HG03457 (cell line): ENCODE results near the gene ST6GALNAC6.

Experiments used
- ATAC-seq: cut with Tn5 transposase; IDR thresholded peaks from one replicate; pipeline ENCODE4 v1.9.1; 2021; ENCODE audit warnings: moderate number of reproducible peaks; ENCODE audit not compliant: unreplicated experiment

The ST6GALNAC6 gene

DNA sequence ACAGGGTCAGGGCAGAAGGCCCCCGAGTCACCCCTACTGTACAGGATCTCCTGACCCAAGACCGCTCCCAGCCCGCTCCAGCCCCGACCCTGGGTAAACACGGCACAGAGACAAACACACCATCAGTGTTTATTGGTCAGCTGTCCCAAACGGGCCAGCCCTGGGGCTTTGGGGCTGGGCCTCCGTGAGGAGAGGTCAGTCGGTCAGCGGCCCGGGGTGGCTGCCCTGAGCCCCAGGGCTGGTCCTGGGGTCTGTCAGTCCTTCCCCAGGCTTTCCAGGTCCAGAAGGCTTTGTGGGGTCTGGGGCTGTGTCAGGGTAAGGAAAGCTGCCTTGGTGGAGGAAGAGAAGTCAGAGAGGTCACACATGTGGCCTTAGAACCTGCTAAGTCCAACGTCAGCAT is 35.6 kb upstream of the ST6GALNAC6 start:
- no peak for ATAC-seq

DNA sequence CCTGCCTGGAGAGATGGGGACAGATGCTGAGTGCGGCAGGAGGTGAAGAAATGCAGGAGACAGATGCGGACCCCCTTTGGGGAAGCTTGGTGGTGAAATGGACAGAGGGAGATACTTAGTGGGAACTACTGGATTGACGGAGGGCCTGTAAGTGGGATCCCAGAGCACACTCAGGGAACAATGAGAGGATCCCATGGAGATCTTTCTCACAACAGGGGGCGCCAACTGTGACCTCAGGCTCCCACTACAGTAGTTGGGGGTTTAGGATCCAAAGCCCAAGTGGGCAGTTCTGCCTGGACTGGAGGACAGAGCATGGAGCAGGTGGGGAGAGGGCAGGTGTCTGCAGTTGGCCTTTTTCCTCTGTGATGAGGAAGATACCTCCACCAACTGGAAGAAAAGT is 34.8 kb upstream of the ST6GALNAC6 start:
- no peak for ATAC-seq

DNA sequence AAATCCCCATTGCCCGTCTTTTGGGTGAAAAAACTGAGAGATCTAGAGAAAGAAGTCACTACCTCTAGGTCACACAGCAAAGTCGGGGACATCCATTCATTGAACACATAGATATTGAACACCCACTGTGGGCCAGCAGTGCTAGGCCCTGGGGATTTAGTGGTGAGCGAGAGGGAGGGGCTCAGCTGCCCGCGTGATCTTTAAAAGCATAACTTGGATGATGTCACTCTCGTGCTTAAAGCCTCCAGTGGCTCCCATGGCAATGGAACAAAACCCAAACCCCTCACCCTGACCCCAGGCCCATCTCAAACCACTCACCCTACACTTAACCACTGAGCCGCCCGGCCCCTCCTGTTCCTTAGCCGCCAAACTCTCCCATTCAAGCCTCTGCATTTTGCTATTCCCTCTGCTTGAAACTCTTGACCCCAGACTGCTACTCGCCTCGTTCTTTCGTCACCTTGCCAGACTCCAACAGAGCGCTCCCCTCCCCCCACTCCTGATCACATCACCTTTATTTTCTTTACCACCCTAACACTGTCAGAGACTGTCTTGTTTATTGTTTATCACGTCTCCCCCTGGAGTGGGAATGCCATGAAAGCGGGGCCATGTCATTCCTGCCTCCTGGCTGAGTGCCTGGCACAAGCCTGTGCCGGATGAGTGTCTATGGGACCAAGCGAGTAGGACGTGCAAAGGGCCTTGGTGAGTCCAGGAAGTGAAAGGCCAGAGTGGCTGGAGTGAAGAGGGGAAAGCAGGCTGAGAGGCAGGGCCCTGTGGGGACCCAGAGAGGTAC is 31.9 kb upstream of the ST6GALNAC6 start:
- peak; percentile 27 for ATAC-seq

DNA sequence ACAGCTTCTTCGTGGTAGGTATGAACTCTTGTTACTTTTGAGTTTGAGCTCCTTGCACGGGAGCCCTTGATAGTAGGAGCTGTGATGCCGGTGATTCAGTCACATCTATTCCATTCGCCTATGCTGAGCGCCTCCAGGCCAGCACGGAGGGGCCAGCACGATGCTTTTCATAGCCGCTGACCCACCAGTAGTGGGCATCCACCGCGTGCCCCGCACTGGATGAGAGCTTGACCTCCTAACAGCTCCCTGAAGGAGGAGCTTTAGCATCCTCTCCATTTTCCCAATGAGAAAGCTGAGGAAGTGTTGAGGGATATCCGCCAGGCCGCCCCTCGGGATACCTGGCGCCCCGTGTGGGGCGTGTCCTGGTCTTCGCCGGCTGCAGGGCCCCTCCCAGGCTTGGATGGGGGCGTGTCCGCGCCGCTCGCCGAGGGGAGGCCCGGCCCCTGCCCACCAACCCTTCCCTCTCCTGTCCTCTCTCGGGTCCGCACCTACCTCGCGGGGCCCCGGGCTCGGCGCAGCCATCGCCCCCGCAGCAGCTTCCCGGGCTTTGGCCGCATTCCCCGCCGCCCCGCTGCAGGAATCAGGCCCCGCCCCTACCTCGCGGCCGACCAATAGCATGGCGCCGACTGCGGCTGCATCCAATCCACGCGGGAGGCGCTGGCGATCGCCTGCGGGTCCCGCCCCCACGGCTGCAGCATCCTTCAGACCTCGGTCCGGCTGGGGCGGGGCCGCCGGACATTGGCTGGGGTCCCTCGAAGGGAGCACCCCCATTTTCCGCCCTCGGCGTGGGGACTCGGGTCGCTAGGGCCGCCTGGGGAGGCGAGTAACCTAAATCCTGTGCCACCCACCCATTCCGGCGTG is 31.1 kb upstream of the ST6GALNAC6 start, which contains the start of gene PIP5KL1:
Gene PIP5KL1 (minus strand): TSS at position 547 of the 861 bp plus-strand sequence. CDS start 25 bp downstream, at position 522.
- ATAC-seq: peak; percentile 52

DNA sequence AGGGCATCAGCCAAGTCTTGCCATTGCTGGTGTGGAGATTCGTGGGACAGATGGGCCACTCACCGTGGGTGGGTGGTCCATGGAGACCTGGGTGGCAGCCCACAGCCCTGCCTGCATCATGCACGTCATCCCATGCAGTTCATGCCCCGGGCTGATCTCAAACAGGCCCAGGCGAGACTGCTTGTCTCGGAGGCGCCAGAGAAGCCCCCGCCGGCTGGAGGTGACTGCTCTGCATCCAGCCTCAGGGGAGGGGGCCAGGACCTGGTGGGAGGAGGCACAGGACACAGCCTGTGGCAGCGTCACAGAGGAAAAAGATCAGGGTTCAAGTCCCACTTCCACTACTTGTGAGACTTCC is 30.2 kb upstream of the ST6GALNAC6 start:
- no peak for ATAC-seq

DNA sequence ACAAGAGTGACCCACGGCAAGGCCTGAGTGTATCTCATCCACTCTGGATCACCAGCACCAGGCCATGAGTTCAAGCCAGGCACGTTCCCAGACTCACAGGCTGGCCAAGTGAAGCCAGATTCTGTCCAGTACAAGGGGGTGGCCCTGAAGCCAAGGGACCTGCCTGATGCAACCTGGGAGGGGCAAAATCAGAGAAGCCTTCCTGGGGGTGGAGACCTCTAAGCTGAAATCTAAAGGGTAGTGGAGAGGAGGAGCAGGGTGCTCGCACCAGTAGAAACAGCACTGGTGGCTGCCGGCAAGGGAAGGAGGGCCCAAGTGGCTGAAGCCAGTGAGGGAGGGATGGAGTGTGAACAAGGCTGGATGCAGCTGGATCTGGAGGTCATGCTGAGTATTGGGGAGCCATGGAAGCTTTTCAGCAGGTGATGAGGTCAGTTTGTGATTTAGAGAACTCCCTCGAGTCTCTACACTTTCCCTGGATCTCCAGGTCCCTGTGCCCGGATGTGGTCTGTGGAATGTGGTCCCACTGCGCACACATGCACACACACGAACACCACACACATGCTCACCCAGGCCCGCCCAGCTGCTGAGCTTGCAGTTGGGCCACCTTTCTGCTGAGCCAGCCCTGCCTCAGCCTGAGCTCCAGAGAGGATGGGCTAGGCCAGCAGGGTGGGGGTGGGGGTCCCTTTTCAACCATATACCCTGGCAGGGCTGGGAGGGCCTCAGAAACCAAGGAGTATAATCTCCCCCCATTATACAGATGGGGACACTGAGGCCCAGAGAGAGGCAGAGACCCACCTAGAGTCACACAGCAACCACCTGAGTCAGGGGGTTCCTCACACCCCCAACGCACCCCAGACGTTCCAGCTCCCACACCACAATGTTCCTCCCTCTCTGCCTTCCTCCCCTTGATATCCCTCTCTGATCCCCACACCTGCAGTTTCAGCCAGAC is 29.5 kb upstream of the ST6GALNAC6 start:
- ATAC-seq: no peak

DNA sequence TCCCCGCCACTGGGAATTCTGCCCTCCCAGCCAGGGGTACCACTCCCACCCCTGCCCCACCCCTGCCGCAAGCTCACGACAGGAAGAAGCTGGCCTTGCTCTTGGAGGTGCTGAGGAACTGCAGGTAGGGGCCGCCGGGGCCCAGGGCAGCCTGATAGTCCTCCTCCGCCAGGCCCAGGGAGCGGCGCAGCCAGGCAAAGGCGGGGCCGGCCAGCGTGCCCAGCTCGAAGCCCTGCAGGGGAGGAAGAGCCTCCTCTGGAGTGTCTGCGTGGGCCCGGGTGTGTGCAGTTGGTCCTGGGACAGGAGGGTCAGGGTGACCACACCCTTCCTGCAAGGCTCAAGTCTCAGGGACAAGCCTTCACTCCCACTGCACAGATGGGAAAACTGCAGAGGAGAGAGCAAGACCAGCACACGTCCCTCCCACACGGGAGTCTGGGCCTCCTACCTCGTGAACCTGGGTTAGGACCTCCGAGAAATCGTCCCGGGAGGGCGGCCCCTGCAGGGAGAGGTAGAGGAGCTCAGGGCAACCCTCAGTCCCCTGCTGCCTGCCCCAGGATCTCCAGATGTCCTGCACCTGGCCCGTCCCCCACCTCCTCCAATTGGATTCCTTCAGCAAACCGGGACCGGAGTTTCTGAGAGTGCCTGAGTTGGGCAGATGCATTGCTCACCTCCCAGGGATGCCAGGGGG is 28.7 kb upstream of the ST6GALNAC6 start:
- no peak for ATAC-seq

DNA sequence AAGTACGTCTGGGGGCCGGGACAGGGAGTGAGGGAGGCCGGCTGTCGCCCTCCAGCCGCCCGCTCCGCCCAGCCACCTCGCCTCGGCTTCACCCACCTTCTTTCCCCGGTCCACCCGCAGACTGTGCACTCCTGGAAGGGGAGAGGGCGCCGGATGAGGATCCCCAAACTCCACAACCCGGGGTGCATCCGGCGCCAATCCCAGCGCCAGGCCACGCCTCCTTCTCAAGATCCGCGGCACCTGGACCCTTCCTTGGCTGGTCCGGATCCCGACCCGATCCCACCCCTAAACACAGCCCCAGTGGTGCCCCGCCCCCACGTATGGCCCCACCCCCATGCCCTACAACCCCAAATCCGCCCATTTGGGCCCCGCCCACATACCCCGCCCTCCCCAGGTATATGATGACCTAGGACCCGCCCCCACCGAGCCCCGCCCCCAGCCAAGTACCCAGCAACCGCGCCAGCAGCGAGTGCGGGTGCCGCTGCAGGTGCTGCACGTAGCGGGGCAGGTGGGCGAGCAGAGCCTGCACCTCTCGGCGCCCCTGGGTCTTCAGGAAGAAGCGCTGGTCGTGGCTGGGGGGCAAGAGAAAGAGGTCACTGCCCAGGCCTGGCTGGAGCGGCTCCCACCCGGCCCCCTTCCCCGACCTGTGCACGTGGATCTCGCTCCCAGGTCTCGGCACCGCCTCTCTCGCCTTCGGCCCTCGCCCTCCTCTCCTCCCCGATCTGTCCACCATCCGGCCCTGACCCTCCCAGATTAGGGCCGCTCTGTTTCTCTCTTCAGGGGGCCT is 28.0 kb upstream of the ST6GALNAC6 start:
- no peak for ATAC-seq

DNA sequence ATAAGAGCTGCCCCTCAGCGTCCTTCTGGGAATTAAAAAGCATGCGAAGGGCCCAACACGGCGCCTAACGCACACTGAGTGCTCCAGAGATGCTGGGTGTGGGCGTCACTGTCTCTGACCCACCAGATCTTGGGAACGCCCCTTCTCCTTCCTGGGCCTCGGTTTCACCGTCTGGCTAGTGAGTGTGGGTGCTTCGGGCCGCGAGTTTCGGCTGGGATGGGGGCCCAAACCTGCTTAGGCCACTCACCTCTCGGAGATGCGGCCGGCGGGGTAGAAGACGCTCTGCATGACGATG is 27.4 kb upstream of the ST6GALNAC6 start:
- ATAC-seq: no peak

DNA sequence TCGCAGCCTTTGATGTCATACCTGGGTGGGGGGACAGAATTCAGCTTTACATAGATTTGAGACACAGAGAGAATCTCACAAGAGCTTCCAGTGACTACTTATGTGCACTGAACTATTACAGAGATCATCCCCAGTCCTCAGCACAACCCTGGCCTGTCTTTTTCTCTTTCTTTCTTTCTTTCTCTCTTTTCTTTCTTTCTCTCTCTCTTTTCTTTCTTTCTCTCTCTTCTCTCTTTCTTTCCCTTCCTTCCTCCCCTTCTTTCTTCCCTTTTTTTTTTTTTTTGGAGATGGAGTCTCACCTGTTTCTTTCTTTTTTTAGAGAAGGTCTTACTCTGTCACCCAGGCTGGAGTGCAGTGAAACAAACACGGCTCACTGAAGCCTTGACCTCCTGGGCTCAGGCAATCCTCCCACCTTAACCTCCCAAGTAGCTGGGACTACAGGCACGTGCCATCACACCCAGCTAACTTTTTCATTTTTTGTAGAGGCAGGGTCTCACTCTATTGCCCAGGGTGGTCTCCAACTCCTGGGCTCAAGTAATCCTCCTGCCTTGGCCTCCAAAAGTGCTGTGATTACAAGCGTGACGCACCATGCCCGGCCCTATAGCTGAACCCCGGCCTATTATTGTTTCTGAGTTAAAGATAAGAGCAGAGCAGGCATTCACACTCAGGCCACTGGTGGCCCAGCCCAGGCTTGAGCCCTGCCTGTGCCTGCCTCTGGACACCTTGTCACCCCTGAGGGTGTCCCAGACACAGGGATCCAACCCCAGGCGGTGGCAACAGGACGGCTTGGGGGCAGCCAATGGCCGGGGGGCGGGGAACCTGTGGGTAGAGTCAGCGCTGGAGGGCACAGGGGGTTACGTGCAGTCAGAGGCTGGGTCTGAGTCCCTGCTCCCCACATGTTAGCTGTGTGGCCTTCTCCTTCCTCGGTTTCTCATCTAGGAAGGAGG is 26.8 kb upstream of the ST6GALNAC6 start:
- no peak for ATAC-seq

DNA sequence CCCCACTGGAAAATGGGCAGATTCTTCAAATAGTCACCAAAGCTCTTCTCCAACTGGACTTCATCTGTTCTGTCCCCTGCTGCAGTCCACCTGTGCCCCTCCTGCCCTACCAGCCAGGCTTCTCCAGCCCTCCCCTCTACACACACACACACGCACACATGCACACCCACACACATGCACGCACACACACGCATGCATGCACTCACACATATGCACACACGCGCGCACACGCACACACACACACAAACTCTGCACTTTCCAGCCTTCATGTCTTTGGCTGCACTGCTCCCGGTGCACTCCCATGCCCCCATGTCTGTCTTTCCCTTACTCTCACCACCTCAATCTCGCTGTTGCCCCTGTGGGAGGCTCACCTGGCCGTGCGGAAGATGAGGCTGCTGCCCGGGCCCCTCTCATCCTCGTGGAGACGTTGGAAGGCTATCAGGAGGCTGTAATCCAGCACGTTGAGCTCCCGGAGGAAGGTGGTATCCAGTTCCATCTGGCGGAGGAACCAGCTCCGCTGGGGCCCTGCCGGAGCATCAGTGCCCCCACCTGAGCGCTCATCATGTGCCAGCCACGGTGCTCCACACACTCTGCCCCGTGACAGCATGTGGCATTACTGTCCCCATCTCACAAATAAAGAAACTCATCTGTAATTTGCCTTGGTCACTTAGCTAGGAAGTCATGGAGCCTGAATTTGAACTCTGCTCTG is 25.5 kb upstream of the ST6GALNAC6 start:
- ATAC-seq: no peak

DNA sequence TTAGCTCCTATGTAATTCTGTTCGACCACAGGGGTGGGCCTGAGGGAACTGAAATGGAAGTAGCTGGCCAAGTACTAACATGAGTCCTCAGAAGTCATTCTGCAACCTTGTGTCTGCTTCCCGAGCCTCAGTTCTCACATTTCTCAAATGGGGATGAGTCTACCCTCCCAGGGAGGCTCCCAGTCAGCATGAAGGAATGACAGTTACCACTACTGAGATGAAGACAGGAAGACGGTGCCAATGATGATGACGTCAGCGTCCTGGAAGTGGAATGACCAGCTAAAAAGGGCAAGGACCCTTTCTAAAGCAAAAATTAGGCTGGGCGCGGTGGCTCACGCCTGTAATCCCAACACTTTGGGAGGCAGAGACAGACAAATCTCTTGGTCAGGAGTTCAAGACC is 24.4 kb upstream of the ST6GALNAC6 start:
- no peak for ATAC-seq

DNA sequence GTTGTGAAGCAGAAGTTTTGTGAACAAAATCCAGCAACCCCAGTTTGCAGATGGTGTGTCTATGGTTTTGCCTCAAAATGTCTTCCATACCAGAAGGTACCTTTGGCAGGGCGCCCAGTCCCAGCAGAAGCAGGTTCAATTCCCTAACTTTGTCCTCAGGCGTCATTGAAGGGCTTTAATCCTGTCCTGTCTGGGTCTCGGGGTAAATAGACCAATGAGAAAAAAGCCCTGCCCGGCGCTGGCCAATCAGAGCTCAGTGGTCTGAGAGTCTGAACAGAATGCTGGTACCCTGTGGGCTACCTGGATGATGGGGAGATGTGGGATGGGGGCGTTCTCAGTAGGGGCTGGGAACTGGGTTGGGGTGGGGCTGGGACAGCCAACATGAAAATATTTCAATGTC is 23.6 kb upstream of the ST6GALNAC6 start:
- no peak for ATAC-seq

DNA sequence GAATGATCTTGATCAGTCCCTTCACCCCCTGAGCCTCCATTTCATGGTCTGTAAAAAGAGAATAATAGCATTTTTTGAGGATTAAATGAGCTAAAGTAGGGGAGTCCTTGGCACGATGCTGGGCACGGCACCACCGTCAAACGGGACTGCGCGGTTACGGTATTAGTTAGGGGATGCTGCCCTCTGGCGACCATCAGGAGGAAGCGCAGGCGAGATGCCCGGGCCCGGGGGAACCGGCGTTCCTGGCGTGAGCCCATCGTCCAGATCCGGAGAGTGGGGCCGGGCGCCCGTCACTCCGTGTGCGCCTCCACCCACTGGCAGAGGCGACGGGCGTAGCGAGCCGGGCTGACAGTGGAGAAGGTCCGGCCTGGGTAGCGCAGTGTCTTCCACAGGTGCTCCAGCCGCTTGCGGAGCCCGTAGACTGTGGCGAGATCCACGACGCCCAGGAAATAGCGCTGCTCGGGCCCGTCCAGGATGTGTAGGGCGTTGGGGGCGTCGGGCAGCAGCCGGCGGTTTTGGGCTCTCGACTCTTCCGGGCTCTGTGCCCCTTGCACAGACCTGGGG is 22.2 kb upstream of the ST6GALNAC6 start:
- no peak for ATAC-seq

DNA sequence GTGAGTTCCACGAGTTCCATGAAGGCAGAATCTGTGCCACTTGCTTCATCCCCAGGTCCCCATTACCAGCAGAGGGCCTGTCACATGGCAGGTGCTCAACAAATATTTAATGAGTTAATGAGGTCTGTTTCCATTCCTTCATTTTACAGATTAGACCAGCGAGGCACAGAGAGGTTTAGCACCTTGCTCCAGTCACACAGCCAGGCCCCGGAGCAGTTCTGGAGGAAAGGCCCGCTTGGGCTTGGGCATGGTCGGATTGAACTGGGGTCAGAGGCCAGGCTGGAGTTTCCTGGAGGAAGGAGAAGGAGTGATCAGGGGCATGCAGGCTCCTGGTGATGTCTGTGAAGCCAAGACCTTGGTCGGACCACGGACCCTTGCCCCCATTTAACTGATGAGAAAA is 21.4 kb upstream of the ST6GALNAC6 start:
- ATAC-seq: no peak

DNA sequence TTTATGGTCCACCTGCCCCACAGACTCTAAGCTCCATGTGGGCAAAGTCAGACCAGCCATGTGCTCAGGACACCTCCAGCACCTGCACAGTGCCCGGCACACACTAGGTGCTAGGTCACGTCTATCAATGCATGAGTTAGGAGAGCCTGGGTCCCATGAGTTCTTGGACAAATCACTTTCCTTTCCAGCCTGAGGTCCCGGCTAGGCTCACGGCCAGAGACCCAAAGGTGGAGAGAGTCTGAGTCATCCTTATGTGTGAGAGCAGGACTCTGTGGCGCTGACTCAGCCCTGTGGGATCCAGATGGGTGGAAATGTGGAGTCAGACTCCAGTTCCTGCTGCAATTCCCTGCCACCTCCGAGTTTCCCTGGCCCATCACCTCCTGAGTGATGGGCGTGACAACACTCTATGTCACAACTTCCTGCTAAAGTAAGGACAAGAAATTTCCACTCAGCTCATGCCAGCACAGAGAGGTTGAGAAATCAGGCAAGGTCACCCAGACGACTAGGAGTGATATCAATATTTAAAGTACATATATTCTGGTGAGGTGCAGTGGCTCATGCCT is 19.9 kb upstream of the ST6GALNAC6 start:
- ATAC-seq: no peak
